ENCODE data around the gene PTGER1. TPM values are rescaled to one million over a fixed set of nuclear protein-coding genes. Genes with fewer than 3 reads are reported as not detected.

The PTGER1 gene
- polyA plus RNA-seq, 5 donors = 4.0 to 17.8 (median 5.6) TPM

Other genes starting within 250 kb of the PTGER1 start
- 10 to 100 TPM; 17.6 to 36.2 (median 21.6) TPM for gene ADGRE5, start 93.9 kb downstream of the PTGER1 start, polyA plus RNA-seq (ENCODE audit: insufficient read depth in 1 of 5, insufficient read length in 5 of 5, low replicate concordance in 1 of 5)
- gene DDX39A, start 56.0 kb downstream of the PTGER1 start, polyA plus RNA-seq (ENCODE audit: insufficient read depth in 1 of 5, insufficient read length in 5 of 5, low replicate concordance in 1 of 5) = 10 to 100 TPM; 39.2 to 62.2 (median 52.1) TPM
- gene PKN1, start 42.0 kb downstream of the PTGER1 start, polyA plus RNA-seq (ENCODE audit: insufficient read depth in 1 of 5, insufficient read length in 5 of 5, low replicate concordance in 1 of 5) = 100 to 1,000 TPM in 2 of 5 donors, 10 to 100 TPM in 3; 63.9 to 119 (median 83.2) TPM
- 10 to 100 TPM; 44.4 to 90.0 (median 59.5) TPM for gene GIPC1, start 20.8 kb upstream of the PTGER1 start, polyA plus RNA-seq (ENCODE audit: insufficient read depth in 1 of 5, insufficient read length in 5 of 5, low replicate concordance in 1 of 5)
- gene DNAJB1, start 43.0 kb upstream of the PTGER1 start, polyA plus RNA-seq (ENCODE audit: insufficient read depth in 1 of 5, insufficient read length in 5 of 5, low replicate concordance in 1 of 5) = 100 to 1,000 TPM in 1 of 5 donors, 10 to 100 TPM in 4; 71.3 to 112 (median 83.8) TPM
- 100 to 1,000 TPM in 1 of 5 donors, 10 to 100 TPM in 4; 61.8 to 119 (median 84.8) TPM for gene TECR, start 54.2 kb upstream of the PTGER1 start, polyA plus RNA-seq (ENCODE audit: insufficient read depth in 1 of 5, insufficient read length in 5 of 5, low replicate concordance in 1 of 5)
- 100 to 1,000 TPM in 1 of 5 donors, 10 to 100 TPM in 4; 69.6 to 137 (median 76.0) TPM for gene NDUFB7, start 96.7 kb upstream of the PTGER1 start, polyA plus RNA-seq (ENCODE audit: insufficient read depth in 1 of 5, insufficient read length in 5 of 5, low replicate concordance in 1 of 5)
- under 1 TPM; 0.14 to 0.28 (median 0.19) TPM for gene CLEC17A, start 107.7 kb upstream of the PTGER1 start, polyA plus RNA-seq (ENCODE audit: insufficient read depth in 1 of 5, insufficient read length in 5 of 5, low replicate concordance in 1 of 5)
- gene ADGRE3, start 199.5 kb upstream of the PTGER1 start, polyA plus RNA-seq (ENCODE audit: insufficient read depth in 1 of 5, insufficient read length in 5 of 5, low replicate concordance in 1 of 5) = under 1 TPM in 3 of 5 donors, not detected in 2; 0.13 to 0.15 (median 0.14) TPM
- 10 to 100 TPM; 26.2 to 36.2 (median 33.1) TPM for gene ZNF333, start 214.7 kb upstream of the PTGER1 start, polyA plus RNA-seq (ENCODE audit: insufficient read depth in 1 of 5, insufficient read length in 5 of 5, low replicate concordance in 1 of 5)

Data from right lung (tissue), 5 donors.